ENCODE measurements around the gene UNC119. TPM values are rescaled to one million over a fixed set of nuclear protein-coding genes. Genes with fewer than 3 reads are reported as not detected.
A peak's percentile ranks its signal among the peaks of the same experiment; 100 is the strongest.

The UNC119 gene
- total RNA-seq (1 to 10 TPM; 2.0 to 7.8 (median 4.5) TPM), polyA plus RNA-seq (1 to 10 TPM; 1.9 to 2.6 (median 2.2) TPM)
- long read RNA-seq, donor 1, partial matches to known transcripts = 0 of 1 reads
- long read RNA-seq, donor 1, other reads (novel, unspliced or antisense) = 0 of 1 reads
- long read RNA-seq, donor 2, partial matches to known transcripts = 0 of 4 reads
- long read RNA-seq, donor 2, other reads (novel, unspliced or antisense) = 1 of 4 reads

DNA sequence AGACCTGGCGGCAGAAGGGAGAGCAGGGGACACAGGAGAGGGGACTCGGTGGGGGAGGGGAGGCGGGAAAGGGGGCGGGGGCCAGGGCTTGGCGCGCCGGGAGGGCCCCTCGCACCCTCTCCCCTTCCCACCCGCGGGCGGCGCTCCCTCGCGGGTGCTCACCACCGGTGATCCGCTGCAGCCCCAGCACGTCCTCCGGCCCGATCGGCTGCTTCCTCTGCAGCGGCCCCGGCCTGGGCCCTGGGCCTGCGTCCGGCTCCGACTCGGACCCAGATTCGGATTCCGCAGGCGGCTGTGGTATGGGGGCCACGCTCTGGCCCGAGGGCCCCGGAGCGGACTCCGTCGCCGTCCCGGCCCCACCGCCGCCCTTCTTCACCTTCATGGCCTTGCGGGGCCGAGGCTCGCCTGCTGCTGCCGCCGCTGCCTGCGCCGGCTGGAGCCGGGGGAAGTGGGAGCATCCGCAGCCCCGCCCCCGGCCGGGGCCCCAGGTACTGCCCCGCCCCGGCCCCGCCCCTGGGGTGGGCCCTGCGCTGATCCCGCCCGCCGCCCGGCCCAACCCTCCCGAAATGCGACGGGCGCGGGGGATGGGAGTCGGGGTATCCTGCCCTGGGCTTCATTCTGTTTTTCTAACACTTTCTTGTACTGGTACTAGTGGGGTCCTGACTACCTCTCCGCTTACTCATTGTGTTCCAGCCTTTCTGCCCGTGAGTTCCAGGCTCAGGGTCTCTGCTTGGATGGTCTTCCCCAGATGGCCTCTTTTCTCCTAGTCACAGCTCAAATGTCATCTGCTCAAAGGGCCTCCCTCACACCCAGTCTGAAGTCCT lies at the start of gene UNC119:
Gene UNC119 (minus strand): TSS at position 449 of the 824 bp plus-strand sequence. CDS start 67 bp downstream, at position 382.
- H3K27me3 ChIP-seq (ENCODE audit: insufficient read depth in 3 of 3, low read length in 2 of 3) = no peaks in the 10 kb centered on the region
- WGBS, 3 donors = 1 to 3% (median 3%) methylated on average over 33 to 67 of the region's 67 CpGs
- peak within 1 kb of the TSS; percentile 91 for H3K4me3 ChIP-seq
- DNase-seq = peak; percentile 81 to 83
- H3K9me3 ChIP-seq = no peaks in the 10 kb centered on the region
- peaks cover 5% of the 10 kb centered on the region for H3K4me1 ChIP-seq
- peak; percentile 85 to 94 (median 90) for ATAC-seq
- peaks cover 0 to 45% of the 10 kb centered on the region in 2 donors for H3K36me3 ChIP-seq (ENCODE audit: insufficient read depth in 1 of 2, low read depth in 1 of 2)
- intact Hi-C loops (cut with DNase I) = no loop called here
- TF ChIP-seq, protein P1, sequence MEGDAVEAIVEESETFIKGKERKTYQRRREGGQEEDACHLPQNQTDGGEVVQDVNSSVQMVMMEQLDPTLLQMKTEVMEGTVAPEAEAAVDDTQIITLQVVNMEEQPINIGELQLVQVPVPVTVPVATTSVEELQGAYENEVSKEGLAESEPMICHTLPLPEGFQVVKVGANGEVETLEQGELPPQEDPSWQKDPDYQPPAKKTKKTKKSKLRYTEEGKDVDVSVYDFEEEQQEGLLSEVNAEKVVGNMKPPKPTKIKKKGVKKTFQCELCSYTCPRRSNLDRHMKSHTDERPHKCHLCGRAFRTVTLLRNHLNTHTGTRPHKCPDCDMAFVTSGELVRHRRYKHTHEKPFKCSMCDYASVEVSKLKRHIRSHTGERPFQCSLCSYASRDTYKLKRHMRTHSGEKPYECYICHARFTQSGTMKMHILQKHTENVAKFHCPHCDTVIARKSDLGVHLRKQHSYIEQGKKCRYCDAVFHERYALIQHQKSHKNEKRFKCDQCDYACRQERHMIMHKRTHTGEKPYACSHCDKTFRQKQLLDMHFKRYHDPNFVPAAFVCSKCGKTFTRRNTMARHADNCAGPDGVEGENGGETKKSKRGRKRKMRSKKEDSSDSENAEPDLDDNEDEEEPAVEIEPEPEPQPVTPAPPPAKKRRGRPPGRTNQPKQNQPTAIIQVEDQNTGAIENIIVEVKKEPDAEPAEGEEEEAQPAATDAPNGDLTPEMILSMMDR (IDR thresholded peaks at IDR 0.05) = no peak
- peak within 1 kb of the TSS; percentile 23 for H3K27ac ChIP-seq

DNA sequence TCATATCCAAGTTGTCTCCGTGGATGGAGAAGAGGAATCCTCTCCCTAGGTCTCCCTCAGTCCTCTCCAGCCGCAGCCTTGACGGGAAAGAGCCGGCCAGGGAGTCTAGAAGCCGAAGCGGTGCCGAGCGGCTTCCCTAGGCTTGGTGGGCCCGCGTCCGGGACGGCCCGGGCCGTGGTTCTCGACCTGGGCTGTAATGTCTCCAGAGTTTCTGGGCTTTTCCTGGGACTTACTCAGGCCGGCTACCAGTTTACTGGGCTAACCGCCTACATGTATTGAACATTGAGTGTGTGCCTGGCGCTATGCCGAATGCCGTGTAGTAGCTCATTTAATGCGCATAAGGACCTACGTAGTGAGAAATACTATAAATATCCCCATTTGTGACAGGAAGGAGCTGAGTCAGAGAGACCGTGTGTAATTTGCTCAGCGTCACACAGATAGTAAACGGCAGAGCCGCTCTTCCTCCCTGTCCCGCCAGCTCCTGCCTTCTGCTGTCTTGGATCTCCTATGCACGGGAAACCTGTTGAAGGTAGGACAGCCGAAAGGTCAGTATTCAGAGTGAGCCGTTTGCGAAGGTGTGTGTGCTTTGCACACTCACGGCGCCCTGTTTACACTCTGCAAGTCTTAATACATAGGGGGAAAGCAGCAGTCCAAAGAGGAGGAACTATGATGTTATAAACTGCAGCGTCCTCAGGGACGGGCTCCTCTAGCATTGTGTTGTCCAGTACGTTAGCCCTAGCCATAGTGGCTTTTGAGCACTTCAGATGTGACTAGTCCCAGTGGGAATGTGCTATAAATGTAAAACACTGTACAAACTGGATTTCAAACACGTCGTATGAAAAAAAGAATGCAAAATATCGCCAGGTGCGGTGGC lies 47.1 kb upstream of the UNC119 start:
- intact Hi-C loops (cut with DNase I) = loop anchor here in 1 of 2 donors (5.0 kb wide), 1 partner anchor 102 kb away; no protein-coding TSS in a partner anchor
- Histone ChIP-seq H3K4me1 (no peaks in the 10 kb centered on the region), H3K27me3 (ENCODE audit: insufficient read depth in 3 of 3, low read length in 2 of 3) (no peaks in the 10 kb centered on the region), H3K9me3 (no peaks in the 10 kb centered on the region), H3K36me3 (ENCODE audit: insufficient read depth in 1 of 2, low read depth in 1 of 2) (no peaks in the 10 kb centered on the region), H3K27ac (peak overlapping the region; percentile 87), H3K4me3 (peak overlapping the region; percentile 81)
- peak; percentile 66 to 73 for DNase-seq
- ATAC-seq = peak; percentile 67 to 78 (median 73)
- 9 to 11% (median 11%) methylated on average over 40 of the region's 40 CpGs for WGBS, 3 donors
- TF ChIP-seq, protein P1 (IDR thresholded peaks at IDR 0.05) = no peak

DNA sequence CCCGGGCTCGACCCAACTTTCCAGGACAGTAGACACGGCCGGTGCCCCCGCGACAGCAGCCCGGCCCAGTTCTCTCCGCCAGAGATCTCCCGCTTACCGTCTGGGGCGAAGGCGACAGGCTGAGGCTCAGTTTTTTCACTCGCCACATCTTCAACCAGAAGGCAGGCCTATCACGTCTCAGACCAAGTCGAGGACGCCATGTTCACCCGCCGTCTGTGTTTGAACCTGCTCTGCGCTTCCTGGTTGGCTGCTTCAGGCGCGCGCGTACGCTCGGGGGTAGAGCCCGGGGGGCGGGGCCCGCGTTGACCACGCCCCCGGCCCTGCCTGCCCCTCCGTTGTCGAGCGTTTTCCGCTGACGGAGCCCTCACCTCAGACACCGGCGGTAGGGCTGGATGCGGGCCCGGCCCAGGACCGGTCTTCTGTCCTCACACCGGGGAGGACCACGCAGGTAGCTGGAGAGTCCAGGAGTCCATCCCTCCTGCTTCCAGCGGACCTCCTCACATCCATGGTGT lies 46.4 kb upstream of the UNC119 start, which contains the start of gene SPAG5:
Gene SPAG5 (minus strand): TSS at position 227 of the 512 bp plus-strand sequence. CDS start 79 bp downstream, at position 148.
- peak; percentile 97 to 99 (median 98) for ATAC-seq
- TF ChIP-seq, protein P1 (IDR thresholded peaks at IDR 0.05) = no peak
- WGBS, 3 donors = 0 to 1% (median 1%) methylated on average over 34 to 44 of the region's 44 CpGs
- DNase-seq = peak; percentile 90 to 95
- Histone ChIP-seq H3K36me3 (ENCODE audit: insufficient read depth in 1 of 2, low read depth in 1 of 2) (no peaks in the 10 kb centered on the region), H3K9me3 (no peaks in the 10 kb centered on the region), H3K27me3 (ENCODE audit: insufficient read depth in 3 of 3, low read length in 2 of 3) (no peaks in the 10 kb centered on the region), H3K4me3 (peak within 1 kb of the TSS; percentile 81), H3K4me1 (no peaks in the 10 kb centered on the region), H3K27ac (peak within 1 kb of the TSS; percentile 87)
- intact Hi-C loops (cut with DNase I) = loop anchor here in 1 of 2 donors (5.0 kb wide), 1 partner anchor 102 kb away; no protein-coding TSS in a partner anchor

DNA sequence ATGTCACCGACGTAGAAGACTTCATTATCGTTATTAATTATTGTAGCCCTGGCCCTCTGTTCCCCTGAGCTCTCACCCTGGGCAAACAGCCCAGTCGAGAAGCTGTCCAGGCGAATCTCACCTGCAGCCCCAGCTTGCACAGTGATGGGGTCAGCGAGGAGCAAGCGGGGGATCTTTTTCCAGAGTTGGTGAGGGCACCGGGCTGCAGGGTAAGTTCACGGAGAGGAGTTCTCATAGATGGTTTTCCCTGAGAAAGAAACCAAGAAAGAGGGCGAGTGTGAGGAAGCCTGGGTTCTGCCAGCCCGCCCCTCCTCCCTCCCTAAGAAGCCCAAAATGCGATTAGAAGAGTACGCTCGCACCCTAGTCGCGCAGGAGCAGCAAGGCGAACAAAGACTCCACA lies 46.0 kb upstream of the UNC119 start:
- TF ChIP-seq, protein P1 (IDR thresholded peaks at IDR 0.05) = no peak
- ATAC-seq = no peak
- H3K4me3 ChIP-seq = peak overlapping the region; percentile 81
- H3K36me3 ChIP-seq (ENCODE audit: insufficient read depth in 1 of 2, low read depth in 1 of 2) = no peaks in the 10 kb centered on the region
- DNase-seq = no peak
- no peak overlapping the region for H3K27ac ChIP-seq
- no peaks in the 10 kb centered on the region for H3K9me3 ChIP-seq
- intact Hi-C loops (cut with DNase I) = loop anchor here in 1 of 2 donors (5.0 kb wide), 1 partner anchor 101 kb away; no protein-coding TSS in a partner anchor
- 5 to 6% (median 5%) methylated on average over 17 of the region's 17 CpGs for WGBS, 3 donors
- H3K27me3 ChIP-seq (ENCODE audit: insufficient read depth in 3 of 3, low read length in 2 of 3) = no peaks in the 10 kb centered on the region
- no peaks in the 10 kb centered on the region for H3K4me1 ChIP-seq

Data from psoas muscle (tissue), 8 donors.